ENCODE data around the gene ADK.

- TF ChIP-seq CTCF (IDR thresholded peaks at IDR 0.05) (no peak), POLR2A (IDR thresholded peaks at IDR 0.05) (no peak), POLR2AphosphoS5 (IDR thresholded peaks at IDR 0.05) (no peak)
These were observed 378.2 kb downstream of the ADK start for GRCh38 chr10:74529205-74529604.

Data from stomach (tissue), 4 donors.